Neural progenitor cell (in vitro differentiated cells): ENCODE data around the gene AKAP9. TPM values are rescaled to one million over a fixed set of nuclear protein-coding genes. Genes with fewer than 3 reads are reported as not detected.

Experiments
- DNase-seq: peaks from one replicate; pipeline ENCODE4 v3.0.0-alpha.2; 2016; ENCODE audit warnings: low spot score
- H2AFZ ChIP-seq: fragments of 200-600 bp; sonication (generic); replicated peaks from 2 replicates; pipeline ENCODE4 v1.6.1; 2016; ENCODE audit warnings: antibody characterized with exemption
- H3F3A ChIP-seq: fragments of 200-600 bp; sonication (generic); 2 replicates; pipeline ENCODE4 v1.6.1; 2016; ENCODE audit warnings: antibody characterized with exemption, low read depth
- H3K27ac ChIP-seq: fragments of 200-600 bp; sonication (generic); 2 replicates; pipeline ENCODE4 v1.5.1; 2016; ENCODE audit warnings: mild to moderate bottlenecking
- H3K27me3 ChIP-seq: fragments of 200-600 bp; sonication (generic); 2 replicates; pipeline ENCODE4 v1.6.1; 2016; ENCODE audit warnings: mild to moderate bottlenecking, moderate library complexity
- H3K36me3 ChIP-seq: fragments of 200-600 bp; sonication (generic); 2 replicates; pipeline ENCODE4 v1.5.1; 2016
- H3K4me1 ChIP-seq: fragments of 200-600 bp; sonication (generic); 2 replicates; pipeline ENCODE4 v1.6.1; 2016; ENCODE audit warnings: mixed run types
- H3K4me2 ChIP-seq: fragments of 200-600 bp; sonication (generic); 2 replicates; pipeline ENCODE4 v1.6.1; 2016
- H3K4me3 ChIP-seq: fragments of 200-600 bp; sonication (generic); 2 replicates; pipeline ENCODE4 v1.5.1; 2016
- H3K79me2 ChIP-seq: fragments of 200-600 bp; sonication (generic); 2 replicates; pipeline ENCODE4 v1.6.1; 2016; ENCODE audit warnings: low read depth
- H3K9ac ChIP-seq: fragments of 200-600 bp; sonication (generic); 2 replicates; pipeline ENCODE4 v1.6.1; 2016
- H3K9me3 ChIP-seq: fragments of 200-600 bp; sonication (generic); 2 replicates; pipeline ENCODE4 v1.5.1; 2016; ENCODE audit warnings: low read depth
- H4K20me1 ChIP-seq: fragments of 200-600 bp; sonication (generic); 2 replicates; pipeline ENCODE4 v1.6.1; 2016; ENCODE audit warnings: low read depth
- H3K27ac Mint-ChIP-seq: 3 replicates; pipeline ENCODE4 v1.8.0; 2021; ENCODE audit warnings: mixed read lengths
- H3K27me3 Mint-ChIP-seq: 2 replicates; pipeline ENCODE4 v1.8.0; 2022; ENCODE audit warnings: low read depth, mild to moderate bottlenecking, inconsistent platforms, moderate library complexity, mixed read lengths; ENCODE audit not compliant: insufficient read depth
- H3K36me3 Mint-ChIP-seq: 3 replicates; pipeline ENCODE4 v1.8.0; 2021; ENCODE audit warnings: mixed read lengths
- H3K4me1 Mint-ChIP-seq: 3 replicates; pipeline ENCODE4 v1.8.0; 2021; ENCODE audit warnings: mixed read lengths
- H3K4me3 Mint-ChIP-seq: 3 replicates; pipeline ENCODE4 v1.8.0; 2021; ENCODE audit warnings: mild to moderate bottlenecking, moderate library complexity, mixed read lengths
- H3K9me3 Mint-ChIP-seq: 3 replicates; pipeline ENCODE4 v1.8.0; 2020; ENCODE audit warnings: mixed read lengths
- EZH2 ChIP-seq: fragments of 200-600 bp; sonication (generic); IDR thresholded peaks from 2 replicates; pipeline ENCODE4 v1.6.1; 2017; ENCODE audit warnings: antibody characterized with exemption, mild to moderate bottlenecking, moderate library complexity
- EZH2phosphoT487 ChIP-seq: fragments of 200-600 bp; sonication (generic); IDR thresholded peaks from 2 replicates; pipeline ENCODE4 v1.6.1; 2017; ENCODE audit warnings: antibody characterized with exemption
- total RNA-seq: library from RNA; depleted of rRNA; stranded (reverse); fragments of >200 nt; gene quantifications from 2 replicates; pipeline ENCODE4 v1.2.3, GENCODE V29; 2015; ENCODE audit warnings: low replicate concordance
- TF ChIP-seq, protein P1 (sequence below): fragments of 200-600 bp; sonication (generic); IDR thresholded peaks from 2 replicates; pipeline ENCODE4 v1.5.1; 2017; ENCODE audit warnings: antibody characterized with exemption, mild to moderate bottlenecking

Gene AKAP9
- total RNA-seq, 1 donor from 2014 or later = 93.4 TPM

DNA sequence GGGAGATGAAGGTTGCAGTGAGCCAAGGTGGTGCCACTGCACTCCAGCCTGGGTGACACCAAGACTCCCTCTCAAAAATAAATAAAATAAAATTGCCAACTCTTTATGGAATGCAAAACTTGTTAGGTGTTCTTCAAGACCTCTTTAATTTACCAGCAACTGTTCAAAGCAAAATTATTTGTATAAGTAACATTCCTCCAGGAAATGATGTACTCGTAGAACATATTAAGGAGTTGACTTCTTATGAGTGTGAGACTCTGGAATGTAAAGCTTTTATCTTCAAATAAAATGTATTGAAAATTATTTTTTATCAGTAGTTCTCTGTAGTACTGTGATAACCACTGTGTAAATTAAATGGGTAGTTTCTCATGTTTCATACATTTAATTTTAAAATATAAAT, 99.2 kb downstream of the AKAP9 start:
- H3K4me3 Mint-ChIP-seq = no peak overlapping the region
- no peak overlapping the region for H3K4me2 ChIP-seq
- H3K27ac Mint-ChIP-seq = no peak overlapping the region
- no peak for TF ChIP-seq EZH2
- TF ChIP-seq, protein P1, sequence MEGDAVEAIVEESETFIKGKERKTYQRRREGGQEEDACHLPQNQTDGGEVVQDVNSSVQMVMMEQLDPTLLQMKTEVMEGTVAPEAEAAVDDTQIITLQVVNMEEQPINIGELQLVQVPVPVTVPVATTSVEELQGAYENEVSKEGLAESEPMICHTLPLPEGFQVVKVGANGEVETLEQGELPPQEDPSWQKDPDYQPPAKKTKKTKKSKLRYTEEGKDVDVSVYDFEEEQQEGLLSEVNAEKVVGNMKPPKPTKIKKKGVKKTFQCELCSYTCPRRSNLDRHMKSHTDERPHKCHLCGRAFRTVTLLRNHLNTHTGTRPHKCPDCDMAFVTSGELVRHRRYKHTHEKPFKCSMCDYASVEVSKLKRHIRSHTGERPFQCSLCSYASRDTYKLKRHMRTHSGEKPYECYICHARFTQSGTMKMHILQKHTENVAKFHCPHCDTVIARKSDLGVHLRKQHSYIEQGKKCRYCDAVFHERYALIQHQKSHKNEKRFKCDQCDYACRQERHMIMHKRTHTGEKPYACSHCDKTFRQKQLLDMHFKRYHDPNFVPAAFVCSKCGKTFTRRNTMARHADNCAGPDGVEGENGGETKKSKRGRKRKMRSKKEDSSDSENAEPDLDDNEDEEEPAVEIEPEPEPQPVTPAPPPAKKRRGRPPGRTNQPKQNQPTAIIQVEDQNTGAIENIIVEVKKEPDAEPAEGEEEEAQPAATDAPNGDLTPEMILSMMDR = no peak
- no peak for TF ChIP-seq EZH2phosphoT487
- H2AFZ ChIP-seq = no peak overlapping the region
- no peaks in the 10 kb centered on the region for H4K20me1 ChIP-seq
- no peak overlapping the region for H3K27ac ChIP-seq
- H3K36me3 ChIP-seq = peaks cover 23% of the 10 kb centered on the region
- H3K79me2 ChIP-seq = no peaks in the 10 kb centered on the region
- H3F3A ChIP-seq = no peaks in the 10 kb centered on the region
- peaks cover 13% of the 10 kb centered on the region for H3K4me1 ChIP-seq
- H3K27me3 ChIP-seq = no peaks in the 10 kb centered on the region
- no peak overlapping the region for H3K4me3 ChIP-seq
- no peaks in the 10 kb centered on the region for H3K9me3 ChIP-seq
- peaks cover 11% of the 10 kb centered on the region for H3K36me3 Mint-ChIP-seq
- H3K9ac ChIP-seq = no peak overlapping the region
- H3K4me1 Mint-ChIP-seq = no peaks in the 10 kb centered on the region
- H3K27me3 Mint-ChIP-seq = no peaks in the 10 kb centered on the region
- DNase-seq = no peak
- no peaks in the 10 kb centered on the region for H3K9me3 Mint-ChIP-seq

DNA sequence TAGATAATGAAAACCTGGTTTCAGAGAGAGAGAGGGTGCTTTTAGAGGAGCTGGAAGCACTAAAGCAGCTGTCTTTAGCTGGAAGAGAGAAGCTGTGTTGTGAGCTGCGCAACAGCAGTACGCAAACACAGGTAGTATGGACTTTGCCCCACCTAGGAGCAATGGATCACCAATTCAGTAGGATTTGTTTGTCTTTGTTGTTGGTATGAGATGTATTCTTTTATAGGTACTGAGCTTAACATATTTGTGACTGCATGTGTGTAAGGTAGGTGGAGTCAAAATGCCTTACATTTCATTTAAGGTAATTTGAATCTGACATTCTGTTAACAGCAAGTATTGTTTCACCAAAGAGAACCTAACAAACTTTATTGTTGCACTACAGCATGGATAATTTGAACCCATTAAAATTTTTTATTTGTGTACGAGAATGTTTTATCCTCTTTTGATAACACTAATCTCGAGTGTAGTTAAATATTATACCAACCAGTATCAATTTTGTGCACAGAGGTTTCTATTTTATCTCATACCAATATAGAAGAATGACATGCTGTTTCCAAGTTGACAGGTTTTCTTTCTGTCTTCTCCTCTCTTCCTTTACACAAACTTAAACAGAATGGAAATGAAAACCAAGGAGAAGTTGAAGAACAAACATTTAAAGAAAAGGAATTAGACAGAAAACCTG, 101.5 kb downstream of the AKAP9 start:
- no peak overlapping the region for H3K27ac Mint-ChIP-seq
- TF ChIP-seq EZH2phosphoT487 = no peak
- no peak for TF ChIP-seq EZH2
- TF ChIP-seq, protein P1 = no peak
- no peak overlapping the region for H3K4me3 ChIP-seq
- no peaks in the 10 kb centered on the region for H3K79me2 ChIP-seq
- H2AFZ ChIP-seq = no peak overlapping the region
- H3K9me3 Mint-ChIP-seq = no peaks in the 10 kb centered on the region
- H3K36me3 ChIP-seq = peaks cover 25% of the 10 kb centered on the region
- H3K4me2 ChIP-seq = no peak overlapping the region
- H3K4me3 Mint-ChIP-seq = no peak overlapping the region
- DNase-seq = no peak
- no peaks in the 10 kb centered on the region for H3K27me3 ChIP-seq
- no peaks in the 10 kb centered on the region for H3K4me1 ChIP-seq
- H3K4me1 Mint-ChIP-seq = no peaks in the 10 kb centered on the region
- H3K9ac ChIP-seq = no peak overlapping the region
- no peaks in the 10 kb centered on the region for H3K9me3 ChIP-seq
- H3F3A ChIP-seq = no peaks in the 10 kb centered on the region
- H3K27me3 Mint-ChIP-seq = no peaks in the 10 kb centered on the region
- H4K20me1 ChIP-seq = no peaks in the 10 kb centered on the region
- no peak overlapping the region for H3K27ac ChIP-seq
- H3K36me3 Mint-ChIP-seq = peaks cover 17% of the 10 kb centered on the region

DNA sequence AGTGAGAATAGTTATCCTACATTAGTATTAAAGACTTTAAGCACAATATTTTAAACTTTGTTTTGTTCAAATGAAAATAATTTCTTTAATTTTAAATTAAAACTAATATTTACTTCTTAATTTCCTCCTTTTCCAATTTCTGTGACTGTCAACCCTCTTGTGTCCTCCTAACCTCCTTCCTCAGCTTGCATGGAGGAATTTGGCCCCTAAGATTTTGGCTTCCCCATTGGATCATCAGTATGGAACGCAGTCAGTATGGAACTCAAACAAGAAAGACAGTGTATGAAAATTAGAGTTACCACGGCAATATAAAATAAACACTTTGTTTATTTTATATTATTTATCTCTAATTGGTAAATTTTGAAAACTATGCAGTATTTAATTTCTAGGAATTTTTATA, 102.4 kb downstream of the AKAP9 start:
- Mint-ChIP-seq H3K27me3 (no peaks in the 10 kb centered on the region), H3K27ac (no peak overlapping the region), H3K9me3 (no peaks in the 10 kb centered on the region), H3K36me3 (peaks cover 17% of the 10 kb centered on the region), H3K4me3 (no peak overlapping the region), H3K4me1 (no peaks in the 10 kb centered on the region)
- no peak overlapping the region for H3K9ac ChIP-seq
- H2AFZ ChIP-seq = no peak overlapping the region
- H3K9me3 ChIP-seq = no peaks in the 10 kb centered on the region
- no peaks in the 10 kb centered on the region for H3K4me1 ChIP-seq
- no peak overlapping the region for H3K4me2 ChIP-seq
- H3K27ac ChIP-seq = no peak overlapping the region
- no peaks in the 10 kb centered on the region for H3K27me3 ChIP-seq
- no peaks in the 10 kb centered on the region for H4K20me1 ChIP-seq
- peaks cover 29% of the 10 kb centered on the region for H3K36me3 ChIP-seq
- no peak for DNase-seq
- no peaks in the 10 kb centered on the region for H3K79me2 ChIP-seq
- TF ChIP-seq EZH2phosphoT487 (no peak), EZH2 (no peak)
- TF ChIP-seq, protein P1 = no peak
- no peaks in the 10 kb centered on the region for H3F3A ChIP-seq
- no peak overlapping the region for H3K4me3 ChIP-seq
